K562 (cell line): ENCODE measurements around the gene PPM1N. TPM values are rescaled to one million over a fixed set of nuclear protein-coding genes. Genes with fewer than 3 reads are reported as not detected.

ENCODE experiments used
- BDP1 ChIP-seq: IDR thresholded peaks from 3 replicates; pipeline ENCODE4 v1.6.1; 2011; ENCODE audit not compliant: insufficient read length, insufficient read depth
- KAT2B ChIP-seq: IDR thresholded peaks from one replicate; pipeline ENCODE4 v1.6.1; 2012; ENCODE audit warnings: low read depth, mild to moderate bottlenecking, control low read depth, inconsistent platforms, low read length, moderate library complexity
- KAT7 ChIP-seq: sonication (generic); formaldehyde crosslinking; IDR thresholded peaks from 2 replicates; pipeline ENCODE4 v1.8.0; 2022; ENCODE audit warnings: missing genetic modification reagents, mild to moderate bottlenecking, borderline replicate concordance
- MAFK ChIP-seq: IDR thresholded peaks from 2 replicates; pipeline ENCODE4 v1.6.1; 2011; ENCODE audit warnings: low read length, improper control_type of control experiment
- POLR2AphosphoS2 ChIP-seq: IDR thresholded peaks from 2 replicates; pipeline ENCODE4 v1.6.1; 2012; ENCODE audit warnings: low read length, improper control_type of control experiment
- POLR2B ChIP-seq: fragments of 450-650 bp; IDR thresholded peaks from 2 replicates; pipeline ENCODE4 v1.6.1; 2018; ENCODE audit warnings: low read depth; ENCODE audit not compliant: partially characterized antibody
- POLR2H ChIP-seq: IDR thresholded peaks from 2 replicates; pipeline ENCODE4 v1.6.1; 2016; ENCODE audit warnings: missing genetic modification characterization, low read depth, mild to moderate bottlenecking, control low read depth, missing compliant biosample characterization, moderate library complexity
- PURB ChIP-seq: sonication (generic); formaldehyde crosslinking; IDR thresholded peaks from 2 replicates; pipeline ENCODE4 v1.9.0; 2021; ENCODE audit warnings: low read depth, mild to moderate bottlenecking, missing genetic modification reagents
- SMARCA4 ChIP-seq: fragments of 450-650 bp; IDR thresholded peaks from 2 replicates; pipeline ENCODE4 v1.6.1; 2016
- SMARCC2 ChIP-seq: fragments of 450-650 bp; IDR thresholded peaks from 2 replicates; pipeline ENCODE4 v1.6.1; 2017; ENCODE audit warnings: antibody characterized with exemption, moderate library complexity, mild to moderate bottlenecking, low read depth
- SOX6 ChIP-seq: fragments of 450-650 bp; IDR thresholded peaks from 2 replicates; pipeline ENCODE4 v1.6.1; 2014; ENCODE audit warnings: mild to moderate bottlenecking
- SRSF9 ChIP-seq: fragments of 200-400 bp; formaldehyde crosslinking; IDR thresholded peaks from 2 replicates; pipeline ENCODE4 v1.6.1; 2017; ENCODE audit warnings: low read depth, low read length, borderline replicate concordance
- TEAD1 ChIP-seq, 2 experiments: fragments of 450-650 bp in 1 of 2; sonication (generic) in 1 of 2; formaldehyde crosslinking; IDR thresholded peaks; 2 replicates each; pipeline versions ENCODE4 v1.4.0 to v1.8.0; 2020 to 2022; ENCODE audit warnings: mild to moderate bottlenecking in 2 of 2, missing genetic modification reagents in 1 of 2
- TEAD2 ChIP-seq: fragments of 450-650 bp; IDR thresholded peaks from 2 replicates; pipeline ENCODE4 v1.6.1; 2016; ENCODE audit warnings: missing genetic modification characterization, control low read depth, missing compliant biosample characterization
- YY1 ChIP-seq, 3 experiments: IDR thresholded peaks; 2 replicates each; pipeline ENCODE4 v1.6.1; 2011; ENCODE audit warnings: low read length in 2 of 3, mild to moderate bottlenecking in 2 of 3, moderate library complexity in 2 of 3, borderline replicate concordance in 1 of 3, control low read depth in 1 of 3, low read depth in 1 of 3; ENCODE audit not compliant: insufficient read depth in 3 of 3, insufficient replicate concordance in 2 of 3, control insufficient read depth in 1 of 3, insufficient read length in 1 of 3; ENCODE audit errors: extremely low read depth in 1 of 3
- ZNF143 ChIP-seq: sonication (generic); formaldehyde crosslinking; IDR thresholded peaks from 2 replicates; pipeline ENCODE4 v1.9.0; 2022; ENCODE audit warnings: mild to moderate bottlenecking, missing genetic modification reagents
- ZNF76 ChIP-seq: fragments of 250-450 bp; sonication (Bioruptor Pico); IDR thresholded peaks from 2 replicates; pipeline ENCODE4 v1.4.0; 2020; ENCODE audit warnings: mild to moderate bottlenecking, moderate library complexity, borderline replicate concordance
- polyA plus RNA-seq, 8 experiments: library from polyadenylated mRNA; depleted of rRNA in 4 of 8; stranded (reverse) in 5 of 8; unstranded in 3 of 8; fragments of >200 nt; fragmentation: Nextera tagmentation in 2 of 8; fragmentation: Illumina TruSeq in 1 of 8; extraction: Ambion mirVana in 2 of 8; extraction: Trizol in 1 of 8; gene quantifications; 2 replicates each; pipeline versions ENCODE4 v1.2.1 to v1.2.3, GENCODE V29; 2011 to 2014; ENCODE audit warnings: inconsistent platforms in 1 of 8, missing spikeins in 1 of 8
- total RNA-seq, 7 experiments: library from RNA; depleted of rRNA in 6 of 7; stranded (reverse); fragments of >200 nt in 6 of 7; fragmentation: Illumina TruSeq in 2 of 7; extraction: Trizol in 2 of 7; gene quantifications; 2 replicates each; pipeline versions ENCODE4 v1.2.1 to v1.2.3, GENCODE V29; 2011 to 2021; ENCODE audit warnings: low replicate concordance in 1 of 7
- TF ChIP-seq, protein P1 (sequence below): fragments of 450-650 bp; IDR thresholded peaks from 2 replicates; pipeline ENCODE4 v1.6.1; 2018; ENCODE audit not compliant: partially characterized antibody
- TF ChIP-seq, protein P2 (sequence below): fragments of 250-450 bp; sonication (Bioruptor Pico); IDR thresholded peaks from 2 replicates; pipeline ENCODE4 v1.4.0; 2020; ENCODE audit warnings: mild to moderate bottlenecking, moderate library complexity
- TF ChIP-seq, protein P3 (sequence below): fragments of 250-450 bp; sonication (Bioruptor Pico); IDR thresholded peaks from 2 replicates; pipeline ENCODE4 v1.4.0; 2020; ENCODE audit warnings: borderline replicate concordance

The PPM1N gene
- total and polyA plus RNA-seq, 9 of the 15 experiments (the other 6 are each of a cell fraction or from before 2014, with no cell fraction given): 4.5 to 15.6 (median 8.7) TPM

DNA sequence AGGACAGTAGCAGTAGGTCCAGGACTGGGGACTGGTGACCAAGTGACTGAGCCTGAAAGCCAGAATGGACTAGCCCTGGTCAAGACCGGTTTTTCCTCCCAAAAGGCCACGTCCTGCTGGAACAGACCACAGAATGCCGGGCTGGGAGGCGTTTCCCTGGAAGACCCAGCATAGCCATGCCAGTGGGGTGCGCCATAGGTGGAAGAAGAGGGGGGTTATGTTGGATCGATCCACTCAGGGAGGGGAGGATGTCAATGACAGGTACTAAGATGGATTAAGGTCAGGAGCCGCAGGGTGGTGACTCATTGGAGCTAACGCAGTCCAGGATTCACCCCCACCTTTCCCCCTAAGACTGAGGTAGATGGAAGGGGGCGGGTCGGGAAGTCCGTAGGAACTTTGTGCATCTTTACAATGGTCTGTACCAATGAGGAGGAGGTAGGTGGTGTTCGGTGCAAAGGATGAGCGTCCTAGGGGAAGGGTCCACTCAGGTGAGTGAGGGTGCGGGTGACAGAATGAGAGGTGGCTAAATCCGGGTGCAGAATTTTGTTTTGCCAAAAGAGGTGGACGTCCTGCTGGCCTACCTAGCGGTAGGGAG lies 30.0 kb downstream of the PPM1N start (continued):
- TF ChIP-seq, protein P1, sequence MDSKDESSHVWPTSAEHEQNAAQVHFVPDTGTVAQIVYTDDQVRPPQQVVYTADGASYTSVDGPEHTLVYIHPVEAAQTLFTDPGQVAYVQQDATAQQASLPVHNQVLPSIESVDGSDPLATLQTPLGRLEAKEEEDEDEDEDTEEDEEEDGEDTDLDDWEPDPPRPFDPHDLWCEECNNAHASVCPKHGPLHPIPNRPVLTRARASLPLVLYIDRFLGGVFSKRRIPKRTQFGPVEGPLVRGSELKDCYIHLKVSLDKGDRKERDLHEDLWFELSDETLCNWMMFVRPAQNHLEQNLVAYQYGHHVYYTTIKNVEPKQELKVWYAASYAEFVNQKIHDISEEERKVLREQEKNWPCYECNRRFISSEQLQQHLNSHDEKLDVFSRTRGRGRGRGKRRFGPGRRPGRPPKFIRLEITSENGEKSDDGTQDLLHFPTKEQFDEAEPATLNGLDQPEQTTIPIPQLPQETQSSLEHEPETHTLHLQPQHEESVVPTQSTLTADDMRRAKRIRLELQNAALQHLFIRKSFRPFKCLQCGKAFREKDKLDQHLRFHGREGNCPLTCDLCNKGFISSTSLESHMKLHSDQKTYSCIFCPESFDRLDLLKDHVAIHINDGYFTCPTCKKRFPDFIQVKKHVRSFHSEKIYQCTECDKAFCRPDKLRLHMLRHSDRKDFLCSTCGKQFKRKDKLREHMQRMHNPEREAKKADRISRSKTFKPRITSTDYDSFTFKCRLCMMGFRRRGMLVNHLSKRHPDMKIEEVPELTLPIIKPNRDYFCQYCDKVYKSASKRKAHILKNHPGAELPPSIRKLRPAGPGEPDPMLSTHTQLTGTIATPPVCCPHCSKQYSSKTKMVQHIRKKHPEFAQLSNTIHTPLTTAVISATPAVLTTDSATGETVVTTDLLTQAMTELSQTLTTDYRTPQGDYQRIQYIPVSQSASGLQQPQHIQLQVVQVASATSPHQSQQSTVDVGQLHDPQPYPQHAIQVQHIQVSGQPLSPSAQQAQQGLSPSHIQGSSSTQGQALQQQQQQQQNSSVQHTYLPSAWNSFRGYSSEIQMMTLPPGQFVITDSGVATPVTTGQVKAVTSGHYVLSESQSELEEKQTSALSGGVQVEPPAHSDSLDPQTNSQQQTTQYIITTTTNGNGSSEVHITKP: peak; percentile 98
- no peak for TF ChIP-seq TEAD2 (tag)
- no peak for TF ChIP-seq MAFK
- no peak for TF ChIP-seq SOX6
- no peak for TF ChIP-seq TEAD1 (CRISPR knock-in tag; IDR thresholded peaks at IDR 0.05)
- TF ChIP-seq YY1 (IDR thresholded peaks at IDR 0.05; ENCODE audit: borderline replicate concordance in 1 of 3, control insufficient read depth in 1 of 3, extremely low read depth in 1 of 3, insufficient read depth in 3 of 3, insufficient read length in 1 of 3, insufficient replicate concordance in 2 of 3, low read depth in 1 of 3, low read length in 2 of 3): peak in 1 of 3 experiments; percentile 4
- peak; percentile 94 for TF ChIP-seq POLR2AphosphoS2
- no peak for TF ChIP-seq BDP1
- TF ChIP-seq SMARCC2: no peak
- TF ChIP-seq PURB (CRISPR knock-in tag): no peak
- TF ChIP-seq KAT7: no peak
- TF ChIP-seq, protein P2, sequence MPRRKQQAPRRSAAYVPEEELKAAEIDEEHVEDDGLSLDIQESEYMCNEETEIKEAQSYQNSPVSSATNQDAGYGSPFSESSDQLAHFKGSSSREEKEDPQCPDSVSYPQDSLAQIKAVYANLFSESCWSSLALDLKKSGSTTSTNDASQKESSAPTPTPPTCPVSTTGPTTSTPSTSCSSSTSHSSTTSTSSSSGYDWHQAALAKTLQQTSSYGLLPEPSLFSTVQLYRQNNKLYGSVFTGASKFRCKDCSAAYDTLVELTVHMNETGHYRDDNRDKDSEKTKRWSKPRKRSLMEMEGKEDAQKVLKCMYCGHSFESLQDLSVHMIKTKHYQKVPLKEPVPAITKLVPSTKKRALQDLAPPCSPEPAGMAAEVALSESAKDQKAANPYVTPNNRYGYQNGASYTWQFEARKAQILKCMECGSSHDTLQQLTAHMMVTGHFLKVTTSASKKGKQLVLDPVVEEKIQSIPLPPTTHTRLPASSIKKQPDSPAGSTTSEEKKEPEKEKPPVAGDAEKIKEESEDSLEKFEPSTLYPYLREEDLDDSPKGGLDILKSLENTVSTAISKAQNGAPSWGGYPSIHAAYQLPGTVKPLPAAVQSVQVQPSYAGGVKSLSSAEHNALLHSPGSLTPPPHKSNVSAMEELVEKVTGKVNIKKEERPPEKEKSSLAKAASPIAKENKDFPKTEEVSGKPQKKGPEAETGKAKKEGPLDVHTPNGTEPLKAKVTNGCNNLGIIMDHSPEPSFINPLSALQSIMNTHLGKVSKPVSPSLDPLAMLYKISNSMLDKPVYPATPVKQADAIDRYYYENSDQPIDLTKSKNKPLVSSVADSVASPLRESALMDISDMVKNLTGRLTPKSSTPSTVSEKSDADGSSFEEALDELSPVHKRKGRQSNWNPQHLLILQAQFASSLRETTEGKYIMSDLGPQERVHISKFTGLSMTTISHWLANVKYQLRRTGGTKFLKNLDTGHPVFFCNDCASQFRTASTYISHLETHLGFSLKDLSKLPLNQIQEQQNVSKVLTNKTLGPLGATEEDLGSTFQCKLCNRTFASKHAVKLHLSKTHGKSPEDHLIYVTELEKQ (CRISPR knock-in tag): no peak
- peak; percentile 65; the same call in 1 of the 2 replicates for TF ChIP-seq POLR2H
- TF ChIP-seq POLR2B: peak; percentile 79
- TF ChIP-seq SRSF9: no peak
- no peak for TF ChIP-seq ZNF143 (CRISPR knock-in tag)
- TF ChIP-seq, protein P3, sequence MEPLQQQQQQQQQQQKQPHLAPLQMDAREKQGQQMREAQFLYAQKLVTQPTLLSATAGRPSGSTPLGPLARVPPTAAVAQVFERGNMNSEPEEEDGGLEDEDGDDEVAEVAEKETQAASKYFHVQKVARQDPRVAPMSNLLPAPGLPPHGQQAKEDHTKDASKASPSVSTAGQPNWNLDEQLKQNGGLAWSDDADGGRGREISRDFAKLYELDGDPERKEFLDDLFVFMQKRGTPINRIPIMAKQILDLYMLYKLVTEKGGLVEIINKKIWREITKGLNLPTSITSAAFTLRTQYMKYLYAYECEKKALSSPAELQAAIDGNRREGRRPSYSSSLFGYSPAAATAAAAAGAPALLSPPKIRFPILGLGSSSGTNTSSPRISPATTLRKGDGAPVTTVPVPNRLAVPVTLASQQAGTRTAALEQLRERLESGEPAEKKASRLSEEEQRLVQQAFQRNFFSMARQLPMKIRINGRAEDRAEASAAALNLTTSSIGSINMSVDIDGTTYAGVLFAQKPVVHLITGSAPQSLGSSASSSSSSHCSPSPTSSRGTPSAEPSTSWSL (CRISPR knock-in tag): no peak
- TF ChIP-seq ZNF76 (CRISPR knock-in tag): no peak
- TF ChIP-seq KAT2B: no peak
- TF ChIP-seq SMARCA4: no peak
